Nephron (organoid): ENCODE data around the gene LZTR1.
A peak's percentile ranks its signal among the peaks of the same experiment; 100 is the strongest.

Experiments
- H3K27ac Mint-ChIP-seq, 3 experiments: 2 replicates each; pipeline ENCODE4 v1.8.0; 2020; ENCODE audit warnings: mixed read lengths in 3 of 3, mild to moderate bottlenecking in 2 of 3, moderate library complexity in 1 of 3
- H3K27me3 Mint-ChIP-seq: 2 replicates; pipeline ENCODE4 v1.8.0; 2021; ENCODE audit warnings: low read depth, mild to moderate bottlenecking, moderate library complexity, mixed read lengths
- H3K36me3 Mint-ChIP-seq: 2 replicates; pipeline ENCODE4 v1.8.0; 2020; ENCODE audit warnings: low read depth, mixed read lengths
- H3K4me1 Mint-ChIP-seq: 2 replicates; pipeline ENCODE4 v1.8.0; 2020; ENCODE audit warnings: mixed read lengths
- H3K4me3 Mint-ChIP-seq, 3 experiments: 2 replicates each; pipeline ENCODE4 v1.8.0; 2020; ENCODE audit warnings: mild to moderate bottlenecking in 3 of 3, mixed read lengths in 3 of 3, moderate library complexity in 2 of 3
- H3K9me3 Mint-ChIP-seq: 2 replicates; pipeline ENCODE4 v1.8.0; 2020; ENCODE audit warnings: mixed read lengths
- TF ChIP-seq, protein P1 (sequence below), 3 experiments: fragments of 200-600 bp; sonication (generic); IDR thresholded peaks; one replicate each; pipeline ENCODE4 v1.5.0; 2021; ENCODE audit warnings: antibody characterized with exemption in 3 of 3; ENCODE audit not compliant: unreplicated experiment in 3 of 3

Gene LZTR1

DNA sequence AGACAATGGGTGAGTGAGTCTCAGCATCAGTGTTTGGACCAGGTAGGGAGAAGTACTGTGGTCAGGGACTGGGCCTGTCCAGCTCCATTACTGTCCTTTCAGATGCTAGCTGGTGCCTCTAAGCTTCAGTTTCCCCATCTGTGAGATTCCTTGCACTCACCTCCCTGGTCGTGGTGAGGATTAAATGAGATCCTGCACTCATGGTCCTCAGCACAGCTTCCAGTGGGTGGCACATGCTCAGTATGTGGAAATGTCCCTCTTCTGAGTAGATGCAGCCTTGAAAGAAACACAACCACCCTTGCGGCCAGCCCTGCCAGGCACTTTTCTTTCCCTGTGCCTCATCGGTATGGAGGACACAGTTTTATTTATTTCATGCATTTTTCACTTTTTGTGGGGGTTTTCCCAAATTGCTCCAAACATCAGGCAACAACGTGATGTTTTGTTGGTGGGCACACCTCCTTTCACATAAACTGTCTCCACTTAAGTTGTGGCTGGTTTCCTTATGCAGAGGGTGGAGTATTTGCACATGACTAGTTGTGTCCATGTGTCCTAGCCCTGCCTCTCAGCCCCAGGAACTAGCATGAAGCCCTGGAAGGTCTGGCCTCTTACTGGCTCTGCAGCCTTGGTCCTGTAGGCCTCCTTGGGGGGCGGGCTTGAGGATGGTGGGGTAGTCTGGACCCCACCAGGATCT lies 1.1 kb downstream of the LZTR1 start:
- Mint-ChIP-seq H3K4me3 (peak overlapping the region; percentile 99 to 100 (median 99)), H3K27ac (peak overlapping the region; percentile 45 to 83 (median 56)), H3K36me3 (peaks cover 19% of the 10 kb centered on the region), H3K9me3 (peaks cover 3% of the 10 kb centered on the region), H3K4me1 (peaks cover 14% of the 10 kb centered on the region), H3K27me3 (peaks cover 5% of the 10 kb centered on the region)
- TF ChIP-seq, protein P1, sequence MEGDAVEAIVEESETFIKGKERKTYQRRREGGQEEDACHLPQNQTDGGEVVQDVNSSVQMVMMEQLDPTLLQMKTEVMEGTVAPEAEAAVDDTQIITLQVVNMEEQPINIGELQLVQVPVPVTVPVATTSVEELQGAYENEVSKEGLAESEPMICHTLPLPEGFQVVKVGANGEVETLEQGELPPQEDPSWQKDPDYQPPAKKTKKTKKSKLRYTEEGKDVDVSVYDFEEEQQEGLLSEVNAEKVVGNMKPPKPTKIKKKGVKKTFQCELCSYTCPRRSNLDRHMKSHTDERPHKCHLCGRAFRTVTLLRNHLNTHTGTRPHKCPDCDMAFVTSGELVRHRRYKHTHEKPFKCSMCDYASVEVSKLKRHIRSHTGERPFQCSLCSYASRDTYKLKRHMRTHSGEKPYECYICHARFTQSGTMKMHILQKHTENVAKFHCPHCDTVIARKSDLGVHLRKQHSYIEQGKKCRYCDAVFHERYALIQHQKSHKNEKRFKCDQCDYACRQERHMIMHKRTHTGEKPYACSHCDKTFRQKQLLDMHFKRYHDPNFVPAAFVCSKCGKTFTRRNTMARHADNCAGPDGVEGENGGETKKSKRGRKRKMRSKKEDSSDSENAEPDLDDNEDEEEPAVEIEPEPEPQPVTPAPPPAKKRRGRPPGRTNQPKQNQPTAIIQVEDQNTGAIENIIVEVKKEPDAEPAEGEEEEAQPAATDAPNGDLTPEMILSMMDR (IDR thresholded peaks at IDR 0.05; ENCODE audit: unreplicated experiment in 3 of 3): no peak

- no peak overlapping the region for H3K4me3 Mint-ChIP-seq
- peaks cover 5% of the 10 kb centered on the region for H3K4me1 Mint-ChIP-seq
- peaks cover 19% of the 10 kb centered on the region for H3K36me3 Mint-ChIP-seq
- H3K27me3 Mint-ChIP-seq: no peaks in the 10 kb centered on the region
- no peak overlapping the region for H3K27ac Mint-ChIP-seq
- no peaks in the 10 kb centered on the region for H3K9me3 Mint-ChIP-seq
- TF ChIP-seq, protein P1 (IDR thresholded peaks at IDR 0.05; ENCODE audit: unreplicated experiment in 3 of 3): no peak
Measured at GRCh38 chr22:20985720-20986119, 3.6 kb downstream of the LZTR1 start.

GRCh38 chr22:20986365-20986764 lies 4.3 kb downstream of the LZTR1 start:
- Mint-ChIP-seq H3K36me3 (peaks cover 19% of the 10 kb centered on the region), H3K27ac (no peak overlapping the region), H3K4me1 (peaks cover 3% of the 10 kb centered on the region), H3K27me3 (no peaks in the 10 kb centered on the region), H3K9me3 (no peaks in the 10 kb centered on the region), H3K4me3 (no peak overlapping the region)
- TF ChIP-seq, protein P1 (IDR thresholded peaks at IDR 0.05; ENCODE audit: unreplicated experiment in 3 of 3): no peak

- Mint-ChIP-seq H3K4me3 (no peak overlapping the region), H3K27ac (no peak overlapping the region), H3K36me3 (peaks cover 19% of the 10 kb centered on the region), H3K27me3 (no peaks in the 10 kb centered on the region), H3K9me3 (no peaks in the 10 kb centered on the region), H3K4me1 (no peaks in the 10 kb centered on the region)
- TF ChIP-seq, protein P1 (IDR thresholded peaks at IDR 0.05; ENCODE audit: unreplicated experiment in 3 of 3): no peak
Measured at GRCh38 chr22:20987375-20987774, 5.3 kb downstream of the LZTR1 start.

GRCh38 chr22:20988573-20989322 lies 6.7 kb downstream of the LZTR1 start:
- TF ChIP-seq, protein P1 (IDR thresholded peaks at IDR 0.05; ENCODE audit: unreplicated experiment in 3 of 3): no peak
- Mint-ChIP-seq H3K4me3 (no peak overlapping the region), H3K36me3 (peaks cover 19% of the 10 kb centered on the region), H3K27me3 (no peaks in the 10 kb centered on the region), H3K4me1 (no peaks in the 10 kb centered on the region), H3K9me3 (no peaks in the 10 kb centered on the region), H3K27ac (no peak overlapping the region)
